ENCODE results near the gene VPS37D. TPM values are rescaled to one million over a fixed set of nuclear protein-coding genes. Genes with fewer than 3 reads are reported as not detected.
"Not testable (repeated sequence)": the region's sequence is repeated elsewhere in the genome, so short reads cannot be mapped to it uniquely, and the experiment has no call there.

Gene VPS37D
- total RNA-seq, 1 experiment from 2014 or later, result 4.4 TPM

GRCh38 chr7:73720443-73720842, 52.8 kb downstream of the VPS37D start:
- in situ Hi-C loops (cut with HindIII; ENCODE audit: low pct_unique_long_range_greater_than_20kb, low sequenced_read_pairs); intact Hi-C loops (cut with micrococcal nuclease; ENCODE audit: unreplicated experiment); DNase-seq (ENCODE audit: low read depth, low spot score); H3K4me3 ChIP-seq (ENCODE audit: low read depth in 2 of 2, low read length in 2 of 2); H3K27me3 ChIP-seq (ENCODE audit: control insufficient read depth, insufficient read depth, low read length); ATAC-seq; BruUV-seq (replicated peaks); H3K9me3 ChIP-seq (ENCODE audit: control insufficient read depth, insufficient read depth, low read depth, low read length); H3K36me3 ChIP-seq (ENCODE audit: control insufficient read depth, insufficient read depth, low read length); POLR2A ChIA-PET: not testable (repeated sequence)
- peak overlapping the region; percentile 88 for H3K27ac ChIP-seq (ENCODE audit: low read length)
- CTCF ChIA-PET, result interaction anchor here (0.6 kb wide), 2 partner anchors 104 to 142 kb away, joined by 7 to 12 read pairs; no protein-coding TSS in a partner anchor
- peaks cover 51% of the 10 kb centered on the region for H3K4me1 ChIP-seq (ENCODE audit: control insufficient read depth, insufficient read depth, low read length)

GRCh38 chr7:73721377-73721817, 53.8 kb downstream of the VPS37D start:
- no TSS peak for BruUV-seq (replicated peaks)
- ChIA-PET CTCF (interaction anchor here (0.7 kb wide), 1 partner anchor 105 kb away, joined by 4 read pairs; no protein-coding TSS in a partner anchor), POLR2A (no interaction called here)
- DNase-seq (ENCODE audit: low read depth, low spot score) (no peak), ATAC-seq (peak; percentile 20; the same call in 1 of the 2 replicates)
- Histone ChIP-seq H3K4me3 (ENCODE audit: low read depth in 2 of 2, low read length in 2 of 2) (no peak overlapping the region), H3K9me3 (ENCODE audit: control insufficient read depth, insufficient read depth, low read depth, low read length) (no peaks in the 10 kb centered on the region), H3K27me3 (ENCODE audit: control insufficient read depth, insufficient read depth, low read length) (no peaks in the 10 kb centered on the region), H3K36me3 (ENCODE audit: control insufficient read depth, insufficient read depth, low read length) (no peaks in the 10 kb centered on the region), H3K27ac (ENCODE audit: low read length) (peak overlapping the region; percentile 74), H3K4me1 (ENCODE audit: control insufficient read depth, insufficient read depth, low read length) (peaks cover 41% of the 10 kb centered on the region)
- in situ Hi-C loops (cut with HindIII; ENCODE audit: low pct_unique_long_range_greater_than_20kb, low sequenced_read_pairs), result no loop called here
- intact Hi-C loops (cut with micrococcal nuclease; ENCODE audit: unreplicated experiment), result no loop called here
- no peak for TF ChIP-seq REST (IDR thresholded peaks at IDR 0.05; ENCODE audit: insufficient read depth in 1 of 2, low read depth in 2 of 2, low read length in 1 of 2)
- TF ChIP-seq CTCF (IDR thresholded peaks at IDR 0.05), result no peak
- no peak for TF ChIP-seq SIN3A (IDR thresholded peaks at IDR 0.05; ENCODE audit: borderline replicate concordance, insufficient read depth, low read depth, low read length)
- no peak for TF ChIP-seq POLR2AphosphoS5 (IDR thresholded peaks at IDR 0.05; ENCODE audit: low read depth, low read length)
- TF ChIP-seq TCF7L2 (IDR thresholded peaks at IDR 0.05; ENCODE audit: low read depth, low read length), result no peak; the same call in 1 of the 2 replicates

Small RNAs within 50 kb of the gene (microRNA-seq; reads per million reads assigned to microRNA genes)
- not detected for gene MIR4284 (ENCODE audit: unreplicated experiment)

Other genes starting within 250 kb of the VPS37D start
- 3.2 TPM for gene FZD9, start 234.1 kb upstream of the VPS37D start, total RNA-seq (2021; ENCODE audit: unreplicated experiment)
- 107 TPM for gene BAZ1B, start 145.5 kb upstream of the VPS37D start, total RNA-seq (2021; ENCODE audit: unreplicated experiment)
- 95.4 TPM for gene BCL7B, start 110.1 kb upstream of the VPS37D start, total RNA-seq (2021; ENCODE audit: unreplicated experiment)
- 60.1 TPM for gene TBL2, start 89.3 kb upstream of the VPS37D start, total RNA-seq (2021; ENCODE audit: unreplicated experiment)
- gene MLXIPL, start 43.3 kb upstream of the VPS37D start, total RNA-seq (2021; ENCODE audit: unreplicated experiment), result 7.2 TPM
- 11.1 TPM for gene DNAJC30, start 15.6 kb downstream of the VPS37D start, total RNA-seq (2021; ENCODE audit: unreplicated experiment)
- gene BUD23, start 15.8 kb downstream of the VPS37D start, total RNA-seq (2021; ENCODE audit: unreplicated experiment), result 124 TPM
- 80.9 TPM for gene STX1A, start 51.8 kb downstream of the VPS37D start, total RNA-seq (2021; ENCODE audit: unreplicated experiment)
- 54.2 TPM for gene ABHD11, start 71.0 kb downstream of the VPS37D start, total RNA-seq (2021; ENCODE audit: unreplicated experiment)
- 16.8 TPM for gene CLDN3, start 102.4 kb downstream of the VPS37D start, total RNA-seq (2021; ENCODE audit: unreplicated experiment)
- 295 TPM for gene CLDN4, start 163.2 kb downstream of the VPS37D start, total RNA-seq (2021; ENCODE audit: unreplicated experiment)
- 3.4 TPM for gene METTL27, start 174.7 kb downstream of the VPS37D start, total RNA-seq (2021; ENCODE audit: unreplicated experiment)
- 0.72 TPM for gene TMEM270, start 193.3 kb downstream of the VPS37D start, total RNA-seq (2021; ENCODE audit: unreplicated experiment)